GM10266 (cell line): Measurements from ENCODE around the gene STKLD1.

ENCODE experiments used
- DNase-seq: peaks from one replicate; pipeline ENCODE4 v3.0.0; 2012; ENCODE audit errors: extremely low spot score
- TF ChIP-seq, protein P1 (sequence below): IDR thresholded peaks from 2 replicates; pipeline ENCODE4 v1.5.1; 2012; ENCODE audit warnings: mild to moderate bottlenecking, low read depth; ENCODE audit not compliant: control insufficient read depth, insufficient read depth; ENCODE audit errors: missing control alignments

Gene STKLD1

GRCh38 chr9:133340916-133341315, 35.2 kb upstream of the STKLD1 start:
- no peak for DNase-seq

GRCh38 chr9:133341369-133342068, 34.6 kb upstream of the STKLD1 start:
- no peak for DNase-seq
- TF ChIP-seq, protein P1, sequence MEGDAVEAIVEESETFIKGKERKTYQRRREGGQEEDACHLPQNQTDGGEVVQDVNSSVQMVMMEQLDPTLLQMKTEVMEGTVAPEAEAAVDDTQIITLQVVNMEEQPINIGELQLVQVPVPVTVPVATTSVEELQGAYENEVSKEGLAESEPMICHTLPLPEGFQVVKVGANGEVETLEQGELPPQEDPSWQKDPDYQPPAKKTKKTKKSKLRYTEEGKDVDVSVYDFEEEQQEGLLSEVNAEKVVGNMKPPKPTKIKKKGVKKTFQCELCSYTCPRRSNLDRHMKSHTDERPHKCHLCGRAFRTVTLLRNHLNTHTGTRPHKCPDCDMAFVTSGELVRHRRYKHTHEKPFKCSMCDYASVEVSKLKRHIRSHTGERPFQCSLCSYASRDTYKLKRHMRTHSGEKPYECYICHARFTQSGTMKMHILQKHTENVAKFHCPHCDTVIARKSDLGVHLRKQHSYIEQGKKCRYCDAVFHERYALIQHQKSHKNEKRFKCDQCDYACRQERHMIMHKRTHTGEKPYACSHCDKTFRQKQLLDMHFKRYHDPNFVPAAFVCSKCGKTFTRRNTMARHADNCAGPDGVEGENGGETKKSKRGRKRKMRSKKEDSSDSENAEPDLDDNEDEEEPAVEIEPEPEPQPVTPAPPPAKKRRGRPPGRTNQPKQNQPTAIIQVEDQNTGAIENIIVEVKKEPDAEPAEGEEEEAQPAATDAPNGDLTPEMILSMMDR: no peak

More at GRCh38 chr9:133340916-133341315, 35.2 kb upstream of the STKLD1 start:
- TF ChIP-seq, protein P1: no peak

GRCh38 chr9:133342069-133342406, 34.1 kb upstream of the STKLD1 start:
- no peak for DNase-seq
- TF ChIP-seq, protein P1: no peak

DNA sequence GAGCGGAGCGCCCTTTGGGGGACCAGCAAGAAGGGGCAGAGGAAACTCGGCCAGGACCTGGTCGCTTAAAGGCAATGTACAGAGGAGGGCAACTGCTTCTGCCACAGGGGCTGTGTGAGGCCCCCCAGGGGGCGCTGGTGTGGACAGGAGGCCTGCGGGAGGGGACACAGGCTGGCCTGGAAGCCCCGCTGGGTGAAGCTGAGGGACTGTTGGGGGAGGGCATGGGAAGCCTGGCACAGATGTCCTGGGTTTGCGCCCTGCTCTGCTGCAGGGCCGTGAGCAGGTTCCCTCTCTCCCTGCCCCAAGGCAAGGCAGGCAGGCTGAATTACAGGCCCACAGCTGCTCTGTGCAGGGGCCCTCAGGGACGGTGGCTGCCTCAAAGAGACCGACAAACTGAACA, 33.6 kb upstream of the STKLD1 start:
- TF ChIP-seq, protein P1: peak; percentile 32
- no peak for DNase-seq

- TF ChIP-seq, protein P1: no peak
- no peak for DNase-seq
Measured at GRCh38 chr9:133344071-133344470, 32.1 kb upstream of the STKLD1 start.

GRCh38 chr9:133344979-133345378, 31.2 kb upstream of the STKLD1 start:
- TF ChIP-seq, protein P1: no peak
- no peak for DNase-seq

GRCh38 chr9:133345596-133345995, 30.6 kb upstream of the STKLD1 start:
- DNase-seq: no peak
- TF ChIP-seq, protein P1: no peak
